ENCODE data around the gene GPALPP1.
"Not testable (repeated sequence)": the region's sequence is repeated elsewhere in the genome, so short reads cannot be mapped to it uniquely, and the experiment has no call there.

Gene GPALPP1

GRCh38 chr13:45060062-45060461 lies 70.7 kb downstream of the GPALPP1 start:
- DNase-seq = no peak

DNA sequence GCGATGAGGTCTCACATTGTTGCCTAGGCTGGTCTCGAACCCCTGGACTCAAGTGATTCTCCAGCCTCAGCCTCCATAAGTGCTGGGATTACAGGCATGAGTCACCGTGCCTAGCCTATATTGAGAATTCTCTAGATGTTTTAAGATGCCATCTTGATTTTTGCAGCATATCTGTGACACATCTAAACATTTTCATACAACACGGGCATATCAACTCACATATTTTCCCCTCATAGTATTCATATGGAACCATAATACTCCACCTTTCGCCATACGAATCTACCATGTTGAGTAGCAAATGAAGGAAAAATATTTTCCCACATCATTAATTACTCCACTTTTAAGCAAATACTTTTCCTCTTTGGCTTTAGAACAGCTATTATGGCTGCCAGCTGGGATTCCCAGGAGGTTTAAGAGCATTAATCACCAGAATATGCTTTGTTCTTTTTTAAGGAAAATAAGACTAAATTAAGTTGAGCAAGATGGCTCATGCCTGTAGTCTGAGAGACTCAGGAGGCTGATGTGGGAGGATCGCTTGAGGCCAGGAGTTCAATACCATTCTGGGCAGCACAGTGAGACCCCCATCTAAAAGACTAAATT lies 74.0 kb downstream of the GPALPP1 start:
- DNase-seq = no peak

DNA sequence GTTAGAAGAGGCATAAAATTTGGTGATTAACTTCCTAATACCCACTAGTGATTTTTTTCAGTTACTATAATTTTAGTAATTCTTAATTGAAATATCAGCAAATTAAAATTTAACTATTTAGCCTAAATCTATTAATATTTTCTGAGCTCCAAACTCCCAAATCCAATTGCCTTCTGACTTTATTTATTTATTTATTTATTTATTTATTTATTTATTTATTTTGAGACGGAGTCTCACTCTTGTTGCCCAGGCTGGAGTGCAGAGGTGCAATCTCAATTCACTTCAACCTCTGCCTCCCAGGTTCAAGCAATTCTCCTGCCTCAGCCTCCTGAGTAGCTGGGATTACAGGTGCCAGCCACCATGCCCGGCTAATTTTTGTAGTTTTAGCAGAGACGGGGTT lies 74.6 kb downstream of the GPALPP1 start:
- DNase-seq = not testable (repeated sequence)

GRCh38 chr13:45064889-45065288 lies 75.6 kb downstream of the GPALPP1 start:
- DNase-seq = no peak

DNA sequence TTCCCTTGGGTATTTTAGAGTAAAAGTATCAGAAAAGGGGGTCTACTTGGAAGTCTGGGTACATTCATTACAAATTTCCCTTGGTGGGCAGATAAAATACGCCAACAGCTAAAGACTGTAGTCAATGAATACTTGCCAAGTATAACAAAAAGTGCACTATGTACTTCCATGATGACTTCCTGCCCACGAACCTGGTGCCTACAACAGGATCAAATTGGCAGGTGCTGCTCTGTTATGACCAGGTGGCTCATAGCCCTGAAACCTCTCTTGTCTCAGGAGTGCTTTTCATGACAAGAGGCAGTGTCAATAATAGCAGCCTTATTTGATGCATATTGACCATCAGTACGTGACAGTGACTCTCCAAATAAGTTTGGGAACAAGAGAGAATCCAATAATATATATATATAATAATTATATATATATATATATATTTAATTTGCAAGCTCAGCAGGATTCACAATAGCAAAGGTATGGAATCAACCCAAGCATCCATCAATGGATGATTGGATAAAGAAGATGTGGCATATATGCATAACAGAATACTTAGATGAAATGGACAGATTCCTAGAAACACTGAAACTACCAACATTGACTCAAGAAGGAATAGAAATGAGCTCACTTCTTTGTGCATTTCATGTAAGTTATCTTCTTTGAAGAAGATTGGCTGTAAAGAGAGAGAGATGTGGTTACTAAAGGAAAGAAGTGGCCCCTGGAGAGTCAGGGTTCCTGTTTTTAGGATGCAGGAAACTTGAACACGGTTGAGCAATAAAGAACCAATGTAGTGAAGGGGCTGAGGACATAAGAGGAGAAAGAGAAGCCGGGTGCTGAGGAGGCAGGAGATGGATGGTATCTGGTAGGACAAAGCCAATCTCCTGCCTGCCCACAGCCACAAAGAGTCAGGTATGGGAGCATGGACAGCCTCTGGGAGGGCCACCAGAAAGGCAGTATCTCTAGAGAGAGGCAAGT lies 79.0 kb downstream of the GPALPP1 start:
- DNase-seq = no peak

GRCh38 chr13:45073809-45074208 lies 84.5 kb downstream of the GPALPP1 start:
- no peak for DNase-seq

- DNase-seq = no peak
These were observed 85.4 kb downstream of the GPALPP1 start for GRCh38 chr13:45074721-45075120.

DNA sequence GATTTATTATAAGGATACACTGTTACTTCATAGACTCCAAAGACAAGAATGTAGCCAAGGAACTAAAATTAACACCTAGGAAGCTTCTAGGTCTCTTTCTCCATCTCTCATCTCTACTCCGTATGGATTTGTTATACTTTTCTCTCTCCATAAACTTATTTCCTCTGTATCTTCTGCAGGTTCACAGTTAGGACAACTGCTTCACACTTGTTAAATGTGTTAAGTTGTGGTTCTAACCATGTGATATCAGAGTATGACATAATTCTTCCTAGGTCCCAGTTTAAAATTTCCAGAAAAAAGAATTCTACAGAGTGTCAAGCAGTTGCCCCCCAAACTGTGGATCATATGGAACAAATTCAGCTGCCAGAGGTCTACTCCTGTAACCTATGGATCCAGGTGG lies 88.7 kb downstream of the GPALPP1 start:
- no peak for DNase-seq

Measured in amygdala (tissue), 56 donors.